Measurements from ENCODE around the gene KANK2.
"Not testable (repeated sequence)": the region's sequence is repeated elsewhere in the genome, so short reads cannot be mapped to it uniquely, and the experiment has no call there.

KANK2 gene

DNA sequence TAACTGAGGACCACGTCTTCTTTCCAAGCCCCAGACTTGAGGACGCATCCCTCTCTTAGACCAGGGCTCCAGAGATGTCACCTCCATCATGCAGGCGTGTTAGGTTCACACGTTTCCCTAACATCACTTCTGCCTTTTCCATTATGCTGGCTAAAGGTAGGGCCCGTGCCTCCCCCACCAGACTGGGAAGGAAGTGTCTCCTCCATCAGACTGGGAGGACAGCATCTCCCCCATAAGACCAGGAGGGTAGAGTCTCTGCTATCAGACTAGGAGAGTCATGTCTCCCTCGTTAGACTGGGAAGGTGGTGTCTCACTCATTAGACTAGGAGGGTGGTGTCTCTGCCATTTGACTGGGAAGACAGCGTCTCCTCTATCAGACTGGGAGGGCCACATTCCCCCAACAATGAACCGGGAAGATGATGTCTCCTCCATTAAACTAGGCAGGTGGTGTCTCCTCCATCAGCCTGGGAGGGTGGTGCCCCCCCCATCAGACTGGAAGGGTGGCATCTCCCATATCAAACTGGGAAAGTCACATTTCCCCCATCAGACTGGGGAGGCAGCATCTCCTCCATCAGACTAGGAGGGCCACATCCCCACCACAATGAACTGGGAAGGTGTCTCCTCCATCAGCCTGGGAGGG, 23.7 kb downstream of the KANK2 start:
- H3K4me1 ChIP-seq (ENCODE audit: control insufficient read depth, insufficient read depth, low read length, unreplicated experiment): peaks cover 16% of the 10 kb centered on the region
- H3K79me2 ChIP-seq (ENCODE audit: control insufficient read depth, insufficient read depth, low read length, unreplicated experiment): no peaks in the 10 kb centered on the region
- no peaks in the 10 kb centered on the region for H3K27me3 ChIP-seq (ENCODE audit: insufficient read depth, low read length)
- H2AFZ ChIP-seq (ENCODE audit: low read length, unreplicated experiment): no peak overlapping the region
- no peak overlapping the region for H3K27ac ChIP-seq (ENCODE audit: low read depth, low read length)
- peaks cover 11% of the 10 kb centered on the region; the same call in 1 of the 2 replicates for H3K36me3 ChIP-seq (ENCODE audit: insufficient read depth, low read length)
- no peak overlapping the region for H3K4me3 ChIP-seq (ENCODE audit: low read depth, low read length)

DNA sequence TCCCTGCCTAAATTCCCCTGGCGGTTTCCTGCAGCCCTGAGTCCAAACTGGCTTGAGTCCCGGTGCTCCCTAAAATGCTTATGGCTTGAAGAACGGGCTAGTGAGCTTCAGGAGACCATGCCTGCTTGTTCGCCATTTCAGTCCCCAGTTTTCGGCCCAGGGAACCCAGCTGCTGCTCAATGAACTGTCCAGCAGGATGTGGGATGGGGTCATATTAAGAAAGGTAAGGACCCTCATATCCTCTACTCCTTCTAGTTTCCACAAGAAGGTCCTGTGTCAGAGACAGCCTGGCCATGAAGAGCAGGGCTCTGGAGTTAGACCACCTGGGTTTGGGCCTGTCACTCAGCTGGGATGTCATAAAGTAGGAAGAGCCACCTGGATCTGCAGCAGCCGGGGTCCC, 24.8 kb downstream of the KANK2 start:
- Histone ChIP-seq H3K4me1 (ENCODE audit: control insufficient read depth, insufficient read depth, low read length, unreplicated experiment) (peaks cover 17% of the 10 kb centered on the region), H2AFZ (ENCODE audit: low read length, unreplicated experiment) (no peak overlapping the region), H3K27me3 (ENCODE audit: insufficient read depth, low read length) (no peaks in the 10 kb centered on the region), H3K36me3 (ENCODE audit: insufficient read depth, low read length) (peaks cover 8% of the 10 kb centered on the region; the same call in 1 of the 2 replicates), H3K27ac (ENCODE audit: low read depth, low read length) (no peak overlapping the region), H3K79me2 (ENCODE audit: control insufficient read depth, insufficient read depth, low read length, unreplicated experiment) (no peaks in the 10 kb centered on the region), H3K4me3 (ENCODE audit: low read depth, low read length) (no peak overlapping the region)

DNA sequence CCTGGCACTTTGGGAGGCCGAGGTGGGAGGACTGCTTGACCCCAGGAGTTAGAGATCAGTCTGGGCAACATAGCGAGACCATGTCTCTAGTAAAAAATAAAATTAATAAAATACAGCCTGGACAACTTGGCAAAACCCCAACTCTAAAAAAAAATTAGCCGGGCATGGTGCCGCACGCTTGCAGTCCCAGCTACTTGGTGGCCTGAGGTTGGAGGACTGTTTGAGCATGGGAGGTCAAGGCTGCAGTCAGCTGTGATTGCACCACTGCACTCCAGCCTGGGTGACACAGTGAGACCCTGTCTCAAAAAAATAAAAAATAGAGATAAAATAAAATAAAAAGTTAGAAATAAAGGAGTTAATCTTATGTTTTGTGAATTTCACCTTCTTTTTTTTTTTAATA, 26.2 kb downstream of the KANK2 start:
- peak overlapping the region; percentile 94 for H3K27ac ChIP-seq (ENCODE audit: low read depth, low read length)
- peaks cover 23% of the 10 kb centered on the region for H3K4me1 ChIP-seq (ENCODE audit: control insufficient read depth, insufficient read depth, low read length, unreplicated experiment)
- no peak overlapping the region for H3K4me3 ChIP-seq (ENCODE audit: low read depth, low read length)
- H2AFZ ChIP-seq (ENCODE audit: low read length, unreplicated experiment): no peak overlapping the region
- no peaks in the 10 kb centered on the region for H3K79me2 ChIP-seq (ENCODE audit: control insufficient read depth, insufficient read depth, low read length, unreplicated experiment)
- H3K27me3 ChIP-seq (ENCODE audit: insufficient read depth, low read length): no peaks in the 10 kb centered on the region
- peaks cover 8% of the 10 kb centered on the region; the same call in 1 of the 2 replicates for H3K36me3 ChIP-seq (ENCODE audit: insufficient read depth, low read length)

DNA sequence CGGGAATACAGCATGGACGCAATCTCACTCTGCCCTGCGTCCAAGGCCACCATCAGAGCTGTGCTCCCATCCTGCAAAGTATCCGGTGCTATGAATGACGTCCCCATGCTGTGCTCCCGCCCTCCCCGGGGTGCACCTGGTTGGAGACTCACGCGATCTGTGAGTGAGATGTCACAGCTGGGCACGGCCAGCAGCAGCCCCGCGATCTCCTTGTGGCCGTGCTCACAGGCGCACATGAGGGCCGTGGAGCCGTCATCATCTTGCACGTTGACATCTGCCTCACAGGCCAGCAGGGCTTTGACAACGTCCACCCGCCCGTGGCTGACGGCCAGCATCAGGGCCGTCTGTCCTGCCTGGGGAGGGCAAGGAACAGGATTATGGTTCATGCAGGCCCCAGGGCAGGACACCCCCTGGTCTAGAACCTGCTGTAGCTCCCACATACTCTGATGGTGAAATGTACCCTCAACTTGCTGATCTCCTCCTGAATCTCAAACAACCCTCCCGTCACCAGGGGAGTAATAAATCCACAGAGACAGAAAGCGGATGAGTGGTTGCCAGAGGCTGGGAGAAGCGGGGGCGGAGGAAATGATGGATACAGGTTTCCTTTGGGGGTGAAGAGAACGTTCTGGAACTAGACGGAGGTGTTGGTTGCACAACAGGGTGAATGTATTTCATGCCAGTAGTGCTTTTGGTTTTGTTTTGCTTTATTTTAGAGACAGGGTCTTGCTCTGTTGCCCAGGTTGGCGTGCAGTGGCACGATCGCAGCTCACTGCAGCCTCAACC, 27.3 kb downstream of the KANK2 start:
- H3K4me1 ChIP-seq (ENCODE audit: control insufficient read depth, insufficient read depth, low read length, unreplicated experiment): peaks cover 33% of the 10 kb centered on the region
- H3K4me3 ChIP-seq (ENCODE audit: low read depth, low read length): no peak overlapping the region
- H3K79me2 ChIP-seq (ENCODE audit: control insufficient read depth, insufficient read depth, low read length, unreplicated experiment): no peaks in the 10 kb centered on the region
- no peaks in the 10 kb centered on the region for H3K27me3 ChIP-seq (ENCODE audit: insufficient read depth, low read length)
- peak overlapping the region; percentile 94 for H3K27ac ChIP-seq (ENCODE audit: low read depth, low read length)
- peaks cover 8% of the 10 kb centered on the region; the same call in 1 of the 2 replicates for H3K36me3 ChIP-seq (ENCODE audit: insufficient read depth, low read length)
- no peak overlapping the region for H2AFZ ChIP-seq (ENCODE audit: low read length, unreplicated experiment)

DNA sequence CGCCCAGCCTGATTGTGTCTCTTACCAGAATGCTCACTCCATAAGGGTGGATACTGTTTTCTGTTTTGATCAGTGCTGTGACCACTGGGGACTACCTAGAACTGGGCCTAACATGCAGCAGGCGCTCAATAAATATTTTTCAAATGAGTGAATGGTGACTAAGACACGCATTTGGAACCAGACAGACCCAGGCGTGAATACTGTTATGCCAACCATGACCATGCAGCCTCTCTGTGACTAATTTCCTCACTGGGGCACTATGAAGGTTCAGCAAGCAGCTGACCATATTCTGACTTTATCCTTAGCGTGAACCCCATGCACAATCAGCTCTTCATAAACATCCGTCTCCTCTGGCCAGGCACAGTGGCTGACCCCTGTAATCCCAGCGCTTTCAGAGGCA, 28.8 kb downstream of the KANK2 start:
- H3K4me3 ChIP-seq (ENCODE audit: low read depth, low read length): no peak overlapping the region
- peaks cover 13% of the 10 kb centered on the region; the same call in 1 of the 2 replicates for H3K36me3 ChIP-seq (ENCODE audit: insufficient read depth, low read length)
- H3K4me1 ChIP-seq (ENCODE audit: control insufficient read depth, insufficient read depth, low read length, unreplicated experiment): peaks cover 36% of the 10 kb centered on the region
- no peak overlapping the region for H2AFZ ChIP-seq (ENCODE audit: low read length, unreplicated experiment)
- H3K27ac ChIP-seq (ENCODE audit: low read depth, low read length): peak overlapping the region; percentile 94
- no peaks in the 10 kb centered on the region for H3K79me2 ChIP-seq (ENCODE audit: control insufficient read depth, insufficient read depth, low read length, unreplicated experiment)
- no peaks in the 10 kb centered on the region for H3K27me3 ChIP-seq (ENCODE audit: insufficient read depth, low read length)

DNA sequence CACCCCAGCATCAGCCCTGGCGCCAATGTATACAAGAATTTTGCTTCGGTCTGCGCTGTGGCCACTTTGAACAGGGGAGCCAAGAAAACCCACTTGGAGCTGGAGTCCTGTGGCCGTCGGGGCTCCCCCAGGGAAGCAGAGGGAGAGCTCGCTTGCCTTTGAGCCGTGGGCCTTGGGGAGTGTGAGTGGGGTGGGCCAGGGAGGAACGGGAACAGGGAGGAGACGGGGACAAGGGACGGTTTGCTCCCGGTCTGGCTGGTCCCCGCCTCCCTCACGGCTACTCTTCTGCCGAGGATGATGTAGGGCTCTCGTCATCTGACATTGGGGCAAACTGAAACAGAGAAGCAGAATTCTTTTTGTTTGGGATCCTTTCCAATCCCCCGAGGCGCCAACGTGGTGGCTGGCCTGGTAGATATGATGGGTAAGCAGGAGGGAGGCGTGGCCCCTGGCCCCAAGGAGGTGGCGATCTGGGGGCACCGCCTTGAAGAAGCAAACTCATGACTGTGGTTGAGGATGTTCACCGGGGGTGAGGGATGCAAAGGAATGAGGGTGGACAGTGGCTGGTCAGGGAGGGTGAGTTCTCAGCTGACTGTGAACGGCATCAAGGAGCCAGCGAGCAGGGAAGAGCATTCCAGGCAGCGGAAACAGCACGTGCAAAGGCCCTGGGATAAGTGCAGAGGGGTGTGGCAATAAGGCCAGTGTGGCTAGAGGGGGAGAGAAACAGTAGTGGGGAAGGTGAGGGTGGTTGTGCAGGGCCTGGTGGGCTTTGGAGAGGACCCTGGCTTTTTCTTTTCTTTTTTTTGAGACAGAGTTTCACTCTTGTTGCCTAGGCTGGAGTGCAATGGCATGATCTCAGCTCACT, 30.8 kb downstream of the KANK2 start:
- no peak overlapping the region for H2AFZ ChIP-seq (ENCODE audit: low read length, unreplicated experiment)
- H3K27ac ChIP-seq (ENCODE audit: low read depth, low read length): peak overlapping the region; percentile 95
- H3K79me2 ChIP-seq (ENCODE audit: control insufficient read depth, insufficient read depth, low read length, unreplicated experiment): no peaks in the 10 kb centered on the region
- no peaks in the 10 kb centered on the region for H3K27me3 ChIP-seq (ENCODE audit: insufficient read depth, low read length)
- H3K4me3 ChIP-seq (ENCODE audit: low read depth, low read length): peak overlapping the region; percentile 50; the same call in 1 of the 2 replicates
- H3K4me1 ChIP-seq (ENCODE audit: control insufficient read depth, insufficient read depth, low read length, unreplicated experiment): peaks cover 36% of the 10 kb centered on the region
- peaks cover 11% of the 10 kb centered on the region; the same call in 1 of the 2 replicates for H3K36me3 ChIP-seq (ENCODE audit: insufficient read depth, low read length)

DNA sequence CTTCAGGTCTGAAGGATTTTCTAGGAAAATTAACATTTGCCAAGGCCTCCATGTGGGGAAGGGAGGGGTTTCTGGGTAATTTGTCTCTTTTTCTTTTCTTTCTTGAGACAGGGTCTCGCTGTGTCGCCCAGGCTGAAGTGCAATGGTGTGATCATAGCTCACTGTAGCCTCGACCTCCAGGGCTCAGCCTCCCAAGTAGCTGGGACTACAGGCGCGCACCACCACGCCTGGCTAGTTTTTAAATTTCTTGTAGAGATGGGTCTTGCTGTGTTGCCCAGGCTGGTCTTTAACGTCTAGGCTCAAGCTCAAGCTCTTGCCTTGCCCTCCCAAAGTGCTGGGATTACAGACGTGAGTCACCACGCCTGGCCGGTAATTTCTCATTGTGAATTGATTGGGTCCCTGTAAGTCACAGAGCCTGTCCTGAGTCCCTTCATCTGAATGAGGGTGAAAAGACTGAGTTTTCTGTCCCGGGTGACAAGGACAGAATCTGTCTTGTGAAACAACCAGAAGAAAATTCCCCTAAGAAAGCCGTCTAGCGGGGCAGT, 31.8 kb downstream of the KANK2 start:
- no peak overlapping the region for H2AFZ ChIP-seq (ENCODE audit: low read length, unreplicated experiment)
- no peaks in the 10 kb centered on the region for H3K79me2 ChIP-seq (ENCODE audit: control insufficient read depth, insufficient read depth, low read length, unreplicated experiment)
- H3K4me1 ChIP-seq (ENCODE audit: control insufficient read depth, insufficient read depth, low read length, unreplicated experiment): peaks cover 36% of the 10 kb centered on the region
- peaks cover 11% of the 10 kb centered on the region; the same call in 1 of the 2 replicates for H3K36me3 ChIP-seq (ENCODE audit: insufficient read depth, low read length)
- H3K27me3 ChIP-seq (ENCODE audit: insufficient read depth, low read length): no peaks in the 10 kb centered on the region
- H3K27ac ChIP-seq (ENCODE audit: low read depth, low read length): peak overlapping the region; percentile 95
- H3K4me3 ChIP-seq (ENCODE audit: low read depth, low read length): peak overlapping the region; percentile 21; the same call in 1 of the 2 replicates

DNA sequence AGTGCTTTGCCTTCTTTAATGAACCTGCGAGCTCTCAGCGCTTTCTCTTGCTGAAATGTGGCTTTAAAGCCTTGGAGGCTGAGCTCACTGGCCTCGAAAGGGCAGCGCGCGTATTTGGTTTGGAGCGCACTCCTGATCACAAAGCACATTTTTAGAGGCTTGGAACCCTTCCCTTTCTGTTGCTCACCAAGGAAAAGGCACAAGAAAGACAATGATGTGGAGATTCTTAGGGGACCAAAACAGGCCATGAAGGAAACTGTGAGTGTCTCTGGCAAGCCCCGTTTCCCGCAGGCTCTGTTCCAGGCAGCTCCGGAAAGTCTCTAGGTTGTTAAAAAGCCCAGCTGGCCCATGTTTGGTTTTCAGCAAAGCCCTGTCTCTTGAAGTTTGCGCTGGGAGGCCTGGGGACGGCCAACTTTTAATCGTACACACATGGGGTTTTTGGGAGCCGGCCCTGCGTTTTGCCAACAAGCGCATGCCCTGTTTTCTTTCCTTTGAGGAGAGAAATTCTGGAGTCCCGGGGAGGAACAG, 32.4 kb downstream of the KANK2 start:
- Histone ChIP-seq H2AFZ (ENCODE audit: low read length, unreplicated experiment) (peak overlapping the region; percentile 38), H3K27ac (ENCODE audit: low read depth, low read length) (peak overlapping the region; percentile 95), H3K36me3 (ENCODE audit: insufficient read depth, low read length) (peaks cover 10% of the 10 kb centered on the region; the same call in 1 of the 2 replicates)

DNA sequence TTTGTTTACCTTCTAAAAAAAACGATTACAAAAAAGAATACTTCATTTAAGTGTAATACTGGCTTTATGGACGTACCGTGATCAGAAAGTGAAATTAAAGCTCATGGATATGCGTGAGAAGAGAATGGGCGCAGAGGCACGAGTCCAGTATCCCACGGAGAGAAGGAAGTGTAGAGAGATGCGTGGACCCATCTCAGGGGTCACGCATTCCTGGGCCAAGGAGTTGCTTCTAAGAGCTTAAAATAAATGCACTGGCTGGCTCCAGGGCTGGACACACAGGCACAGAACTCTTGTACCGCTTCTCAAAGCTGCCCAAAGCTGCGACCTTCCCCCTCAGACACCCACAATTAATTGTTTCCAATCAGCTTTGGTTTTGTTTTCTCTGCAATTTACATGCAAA, 33.0 kb downstream of the KANK2 start:
- Histone ChIP-seq H3K4me1 (ENCODE audit: control insufficient read depth, insufficient read depth, low read length, unreplicated experiment) (peaks cover 33% of the 10 kb centered on the region), H3K27ac (ENCODE audit: low read depth, low read length) (peak overlapping the region; percentile 95), H3K27me3 (ENCODE audit: insufficient read depth, low read length) (no peaks in the 10 kb centered on the region), H3K79me2 (ENCODE audit: control insufficient read depth, insufficient read depth, low read length, unreplicated experiment) (no peaks in the 10 kb centered on the region), H3K4me3 (ENCODE audit: low read depth, low read length) (0 out of 2 replicates have a peak overlapping the region, but pooled peaks have one; percentile 33), H3K36me3 (ENCODE audit: insufficient read depth, low read length) (peaks cover 6% of the 10 kb centered on the region; the same call in 1 of the 2 replicates), H2AFZ (ENCODE audit: low read length, unreplicated experiment) (no peak overlapping the region)

More for the DNA sequence above, 32.4 kb downstream of the KANK2 start:
- Histone ChIP-seq H3K27me3 (ENCODE audit: insufficient read depth, low read length) (no peaks in the 10 kb centered on the region), H3K79me2 (ENCODE audit: control insufficient read depth, insufficient read depth, low read length, unreplicated experiment) (no peaks in the 10 kb centered on the region), H3K4me3 (ENCODE audit: low read depth, low read length) (peak overlapping the region; percentile 33; the same call in 1 of the 2 replicates), H3K4me1 (ENCODE audit: control insufficient read depth, insufficient read depth, low read length, unreplicated experiment) (peaks cover 36% of the 10 kb centered on the region)

DNA sequence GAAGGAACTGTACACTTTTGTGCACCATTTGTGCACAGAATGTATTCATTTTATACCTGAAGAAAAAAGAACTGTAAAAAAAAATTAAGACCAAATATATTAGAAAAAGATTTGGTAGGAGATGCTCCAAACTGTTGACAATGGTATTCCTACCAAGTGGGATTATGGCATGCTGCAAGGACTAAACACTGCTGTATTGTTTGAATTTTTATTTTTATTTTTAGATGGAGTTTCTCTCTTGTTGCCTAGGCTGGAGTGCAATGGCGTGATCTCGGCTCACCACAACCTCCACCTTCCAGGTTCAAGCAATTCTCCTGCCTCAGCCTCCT, 36.9 kb downstream of the KANK2 start:
- H3K4me1 ChIP-seq (ENCODE audit: control insufficient read depth, insufficient read depth, low read length, unreplicated experiment): peaks cover 13% of the 10 kb centered on the region
- not testable (repeated sequence) for H3K27me3 ChIP-seq (ENCODE audit: insufficient read depth, low read length); H3K79me2 ChIP-seq (ENCODE audit: control insufficient read depth, insufficient read depth, low read length, unreplicated experiment); H2AFZ ChIP-seq (ENCODE audit: low read length, unreplicated experiment); H3K36me3 ChIP-seq (ENCODE audit: insufficient read depth, low read length)
- peak overlapping the region; percentile 83 for H3K27ac ChIP-seq (ENCODE audit: low read depth, low read length)
- 0 out of 2 replicates have a peak overlapping the region, but pooled peaks have one; percentile 36 for H3K4me3 ChIP-seq (ENCODE audit: low read depth, low read length)

All from ACC112 (cell line).